ENCODE results near the gene FBXO38. TPM values are rescaled to one million over a fixed set of nuclear protein-coding genes. Genes with fewer than 3 reads are reported as not detected.

Gene FBXO38
- total RNA-seq, 1 donor from 2014 or later: 60.0 TPM

- Histone ChIP-seq H3K9me3 (ENCODE audit: control insufficient read depth in 3 of 3, low read length in 3 of 3) (no peaks in the 10 kb centered on the region), H3K27ac (ENCODE audit: low read depth, low read length) (peak overlapping the region; percentile 85), H3K9ac (ENCODE audit: low read depth in 1 of 3, low read length in 3 of 3) (peak overlapping the region in 1 of 3 donors; percentile 35), H3K27me3 (ENCODE audit: control insufficient read depth in 3 of 3, insufficient read depth in 3 of 3, low read length in 3 of 3) (no peaks in the 10 kb centered on the region), H3K36me3 (ENCODE audit: control insufficient read depth in 3 of 3, insufficient read depth in 3 of 3, low read length in 3 of 3) (peaks cover 0 to 44% (median 35%) of the 10 kb centered on the region in 3 donors), H3K4me3 (ENCODE audit: low read length in 3 of 3) (no peak overlapping the region), H3K4me1 (ENCODE audit: control insufficient read depth in 3 of 3, insufficient read depth in 3 of 3, low read length in 3 of 3) (peaks cover 0 to 3% (median 0%) of the 10 kb centered on the region in 3 donors)
These were observed 33.2 kb downstream of the FBXO38 start for GRCh38 chr5:148416921-148417320.

DNA sequence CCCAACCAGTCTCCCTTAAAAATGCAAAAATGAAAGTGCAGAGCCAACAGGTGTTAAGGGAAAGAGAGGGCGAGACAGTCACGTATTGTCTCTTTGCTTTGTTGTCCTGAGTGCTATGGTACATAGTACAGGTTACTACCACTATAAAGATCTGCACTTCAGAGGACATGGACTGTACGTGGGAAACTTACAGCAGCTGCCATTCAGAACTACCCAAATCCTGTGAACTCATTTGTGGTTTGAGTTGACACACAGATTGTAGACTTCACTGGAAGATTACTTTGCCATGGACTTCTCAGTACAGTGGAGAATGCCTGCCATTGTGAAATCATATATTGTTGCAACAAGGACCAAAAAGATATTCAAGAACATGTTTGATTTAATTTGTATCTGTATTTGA is 34.8 kb downstream of the FBXO38 start:
- no peaks in the 10 kb centered on the region for H3K27me3 ChIP-seq (ENCODE audit: control insufficient read depth in 3 of 3, insufficient read depth in 3 of 3, low read length in 3 of 3)
- no peaks in the 10 kb centered on the region for H3K9me3 ChIP-seq (ENCODE audit: control insufficient read depth in 3 of 3, low read length in 3 of 3)
- no peak overlapping the region for H3K4me3 ChIP-seq (ENCODE audit: low read length in 3 of 3)
- no peak overlapping the region for H3K9ac ChIP-seq (ENCODE audit: low read depth in 1 of 3, low read length in 3 of 3)
- peaks cover 0 to 3% (median 0%) of the 10 kb centered on the region in 3 donors for H3K4me1 ChIP-seq (ENCODE audit: control insufficient read depth in 3 of 3, insufficient read depth in 3 of 3, low read length in 3 of 3)
- H3K27ac ChIP-seq (ENCODE audit: low read depth, low read length): no peak overlapping the region
- peaks cover 0 to 38% (median 28%) of the 10 kb centered on the region in 3 donors for H3K36me3 ChIP-seq (ENCODE audit: control insufficient read depth in 3 of 3, insufficient read depth in 3 of 3, low read length in 3 of 3)

DNA sequence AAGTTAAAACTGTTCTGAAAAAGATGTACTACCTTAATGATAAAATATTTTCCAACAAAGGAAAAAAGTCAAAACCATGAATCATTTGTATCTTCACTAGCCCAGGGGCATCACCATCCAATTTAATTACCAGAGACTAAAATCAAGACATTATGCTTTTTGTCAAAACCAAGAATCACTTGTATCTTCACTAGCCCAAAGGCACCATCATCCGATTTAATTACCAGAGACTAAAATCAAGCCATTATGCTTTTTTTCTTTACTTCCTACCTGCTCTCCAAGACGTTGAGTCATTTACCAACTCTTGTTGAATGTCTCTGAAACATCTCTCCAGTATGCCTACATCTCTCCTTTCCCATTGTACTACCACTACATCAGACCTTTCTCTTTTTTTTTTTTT is 37.9 kb downstream of the FBXO38 start:
- peaks cover 0 to 3% (median 0%) of the 10 kb centered on the region in 3 donors for H3K4me1 ChIP-seq (ENCODE audit: control insufficient read depth in 3 of 3, insufficient read depth in 3 of 3, low read length in 3 of 3)
- H3K9me3 ChIP-seq (ENCODE audit: control insufficient read depth in 3 of 3, low read length in 3 of 3): no peaks in the 10 kb centered on the region
- H3K27me3 ChIP-seq (ENCODE audit: control insufficient read depth in 3 of 3, insufficient read depth in 3 of 3, low read length in 3 of 3): no peaks in the 10 kb centered on the region
- no peak overlapping the region for H3K27ac ChIP-seq (ENCODE audit: low read depth, low read length)
- H3K9ac ChIP-seq (ENCODE audit: low read depth in 1 of 3, low read length in 3 of 3): no peak overlapping the region
- H3K4me3 ChIP-seq (ENCODE audit: low read length in 3 of 3): no peak overlapping the region
- H3K36me3 ChIP-seq (ENCODE audit: control insufficient read depth in 3 of 3, insufficient read depth in 3 of 3, low read length in 3 of 3): peaks cover 16 to 65% (median 54%) of the 10 kb centered on the region in 3 donors

DNA sequence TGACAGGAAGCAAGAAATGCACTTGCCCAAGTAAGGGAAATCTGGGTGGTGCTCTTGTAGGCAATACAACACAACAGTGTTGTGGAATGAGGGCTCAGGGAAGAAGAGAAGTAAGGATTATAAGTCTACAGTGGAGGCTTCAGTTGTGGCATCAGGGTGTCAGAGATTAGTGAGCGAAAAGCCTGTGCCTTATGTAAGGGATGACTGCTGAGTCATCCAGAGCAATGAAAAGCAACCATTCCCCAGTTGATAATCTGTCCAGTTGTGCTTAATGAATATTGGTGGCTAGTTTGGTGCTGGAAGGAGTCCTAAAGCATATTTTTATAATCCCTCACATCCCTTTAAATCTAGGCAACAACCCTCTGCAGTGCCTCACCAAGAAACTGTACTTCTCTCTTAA is 42.0 kb downstream of the FBXO38 start:
- H3K27ac ChIP-seq (ENCODE audit: low read depth, low read length): no peak overlapping the region
- H3K36me3 ChIP-seq (ENCODE audit: control insufficient read depth in 3 of 3, insufficient read depth in 3 of 3, low read length in 3 of 3): peaks cover 23 to 53% (median 50%) of the 10 kb centered on the region in 3 donors
- H3K4me3 ChIP-seq (ENCODE audit: low read length in 3 of 3): no peak overlapping the region
- no peak overlapping the region for H3K9ac ChIP-seq (ENCODE audit: low read depth in 1 of 3, low read length in 3 of 3)
- no peaks in the 10 kb centered on the region for H3K9me3 ChIP-seq (ENCODE audit: control insufficient read depth in 3 of 3, low read length in 3 of 3)
- H3K27me3 ChIP-seq (ENCODE audit: control insufficient read depth in 3 of 3, insufficient read depth in 3 of 3, low read length in 3 of 3): no peaks in the 10 kb centered on the region
- H3K4me1 ChIP-seq (ENCODE audit: control insufficient read depth in 3 of 3, insufficient read depth in 3 of 3, low read length in 3 of 3): no peaks in the 10 kb centered on the region

DNA sequence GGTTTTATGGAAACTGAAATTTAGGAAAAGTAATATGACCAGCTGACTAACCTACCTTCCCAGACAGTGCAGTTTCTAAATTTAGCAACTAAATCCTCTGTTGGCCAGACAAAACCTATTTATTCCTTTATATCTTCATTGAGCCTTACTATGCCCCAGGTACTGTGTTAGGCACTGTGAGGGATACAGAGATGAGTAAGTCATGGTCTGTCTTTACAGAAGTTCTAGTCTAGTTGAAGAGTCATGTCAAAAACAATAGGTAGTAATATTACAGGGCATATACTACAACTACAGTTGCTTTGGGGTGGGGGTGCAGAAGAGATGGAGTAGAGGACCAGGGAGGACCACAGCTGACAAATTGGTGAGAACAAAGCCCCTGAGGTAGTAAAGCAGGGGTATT is 42.8 kb downstream of the FBXO38 start:
- Histone ChIP-seq H3K9me3 (ENCODE audit: control insufficient read depth in 3 of 3, low read length in 3 of 3) (no peaks in the 10 kb centered on the region), H3K27ac (ENCODE audit: low read depth, low read length) (no peak overlapping the region), H3K4me1 (ENCODE audit: control insufficient read depth in 3 of 3, insufficient read depth in 3 of 3, low read length in 3 of 3) (no peaks in the 10 kb centered on the region), H3K36me3 (ENCODE audit: control insufficient read depth in 3 of 3, insufficient read depth in 3 of 3, low read length in 3 of 3) (peaks cover 23 to 53% (median 53%) of the 10 kb centered on the region in 3 donors), H3K4me3 (ENCODE audit: low read length in 3 of 3) (no peak overlapping the region), H3K9ac (ENCODE audit: low read depth in 1 of 3, low read length in 3 of 3) (no peak overlapping the region), H3K27me3 (ENCODE audit: control insufficient read depth in 3 of 3, insufficient read depth in 3 of 3, low read length in 3 of 3) (no peaks in the 10 kb centered on the region)

- no peaks in the 10 kb centered on the region for H3K27me3 ChIP-seq (ENCODE audit: control insufficient read depth in 3 of 3, insufficient read depth in 3 of 3, low read length in 3 of 3)
- H3K4me3 ChIP-seq (ENCODE audit: low read length in 3 of 3): no peak overlapping the region
- H3K36me3 ChIP-seq (ENCODE audit: control insufficient read depth in 3 of 3, insufficient read depth in 3 of 3, low read length in 3 of 3): peaks cover 23 to 53% (median 50%) of the 10 kb centered on the region in 3 donors
- no peak overlapping the region for H3K9ac ChIP-seq (ENCODE audit: low read depth in 1 of 3, low read length in 3 of 3)
- H3K9me3 ChIP-seq (ENCODE audit: control insufficient read depth in 3 of 3, low read length in 3 of 3): no peaks in the 10 kb centered on the region
- H3K27ac ChIP-seq (ENCODE audit: low read depth, low read length): no peak overlapping the region
- H3K4me1 ChIP-seq (ENCODE audit: control insufficient read depth in 3 of 3, insufficient read depth in 3 of 3, low read length in 3 of 3): no peaks in the 10 kb centered on the region
These were observed 43.7 kb downstream of the FBXO38 start for GRCh38 chr5:148427370-148428042.

GRCh38 chr5:148428848-148429247 is 45.1 kb downstream of the FBXO38 start:
- no peaks in the 10 kb centered on the region for H3K9me3 ChIP-seq (ENCODE audit: control insufficient read depth in 3 of 3, low read length in 3 of 3)
- H3K27me3 ChIP-seq (ENCODE audit: control insufficient read depth in 3 of 3, insufficient read depth in 3 of 3, low read length in 3 of 3): no peaks in the 10 kb centered on the region
- no peak overlapping the region for H3K9ac ChIP-seq (ENCODE audit: low read depth in 1 of 3, low read length in 3 of 3)
- H3K36me3 ChIP-seq (ENCODE audit: control insufficient read depth in 3 of 3, insufficient read depth in 3 of 3, low read length in 3 of 3): peaks cover 22 to 61% (median 55%) of the 10 kb centered on the region in 3 donors
- no peak overlapping the region for H3K4me3 ChIP-seq (ENCODE audit: low read length in 3 of 3)
- H3K27ac ChIP-seq (ENCODE audit: low read depth, low read length): no peak overlapping the region
- H3K4me1 ChIP-seq (ENCODE audit: control insufficient read depth in 3 of 3, insufficient read depth in 3 of 3, low read length in 3 of 3): no peaks in the 10 kb centered on the region

DNA sequence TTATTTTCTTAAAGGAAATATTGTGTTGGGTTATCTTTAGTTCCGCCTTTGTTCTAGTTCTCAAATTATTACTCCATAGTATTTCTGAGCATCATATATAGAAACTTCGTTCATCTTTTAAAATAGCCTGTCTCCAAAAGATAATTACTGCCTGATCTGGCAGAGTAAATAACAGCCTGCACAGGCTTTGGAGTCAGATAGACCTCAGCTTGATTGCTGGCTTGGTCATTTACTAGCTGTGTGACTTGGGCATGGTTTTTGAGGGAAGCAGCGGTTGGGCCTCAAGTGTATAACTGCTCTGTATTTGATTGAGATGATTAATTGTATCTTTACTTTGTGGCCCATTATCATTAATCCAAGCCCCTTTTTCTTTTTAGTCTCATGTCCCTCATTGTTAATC is 50.1 kb downstream of the FBXO38 start:
- no peak overlapping the region for H3K9ac ChIP-seq (ENCODE audit: low read depth in 1 of 3, low read length in 3 of 3)
- H3K9me3 ChIP-seq (ENCODE audit: control insufficient read depth in 3 of 3, low read length in 3 of 3): no peaks in the 10 kb centered on the region
- H3K27me3 ChIP-seq (ENCODE audit: control insufficient read depth in 3 of 3, insufficient read depth in 3 of 3, low read length in 3 of 3): no peaks in the 10 kb centered on the region
- H3K4me3 ChIP-seq (ENCODE audit: low read length in 3 of 3): no peak overlapping the region
- no peaks in the 10 kb centered on the region for H3K4me1 ChIP-seq (ENCODE audit: control insufficient read depth in 3 of 3, insufficient read depth in 3 of 3, low read length in 3 of 3)
- peaks cover 0 to 39% (median 26%) of the 10 kb centered on the region in 3 donors for H3K36me3 ChIP-seq (ENCODE audit: control insufficient read depth in 3 of 3, insufficient read depth in 3 of 3, low read length in 3 of 3)
- H3K27ac ChIP-seq (ENCODE audit: low read depth, low read length): no peak overlapping the region

- Histone ChIP-seq H3K4me3 (ENCODE audit: low read length in 3 of 3) (no peak overlapping the region), H3K4me1 (ENCODE audit: control insufficient read depth in 3 of 3, insufficient read depth in 3 of 3, low read length in 3 of 3) (no peaks in the 10 kb centered on the region), H3K9ac (ENCODE audit: low read depth in 1 of 3, low read length in 3 of 3) (no peak overlapping the region), H3K36me3 (ENCODE audit: control insufficient read depth in 3 of 3, insufficient read depth in 3 of 3, low read length in 3 of 3) (peaks cover 8 to 51% (median 34%) of the 10 kb centered on the region in 3 donors), H3K9me3 (ENCODE audit: control insufficient read depth in 3 of 3, low read length in 3 of 3) (no peaks in the 10 kb centered on the region), H3K27ac (ENCODE audit: low read depth, low read length) (no peak overlapping the region), H3K27me3 (ENCODE audit: control insufficient read depth in 3 of 3, insufficient read depth in 3 of 3, low read length in 3 of 3) (no peaks in the 10 kb centered on the region)
These were observed 52.3 kb downstream of the FBXO38 start for GRCh38 chr5:148436029-148436428.

DNA sequence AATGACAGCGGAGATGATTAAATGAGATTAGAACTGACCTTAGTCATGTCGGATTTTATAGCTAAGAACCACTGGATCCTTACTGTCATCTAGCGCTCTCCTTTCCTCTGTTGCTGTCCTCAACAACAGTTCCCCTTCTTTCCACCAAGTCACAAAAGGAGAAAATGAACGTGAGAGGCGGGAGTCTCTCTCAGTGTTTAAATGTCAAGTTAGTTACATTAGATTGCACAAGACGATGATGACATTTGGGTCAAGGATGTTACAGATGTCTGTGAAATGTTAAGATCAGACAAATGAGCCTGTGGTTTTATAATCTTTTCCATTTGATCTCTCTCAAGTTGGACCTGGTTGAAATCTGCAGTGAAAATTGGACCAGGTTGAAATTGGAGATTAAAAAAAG is 53.5 kb downstream of the FBXO38 start:
- H3K9ac ChIP-seq (ENCODE audit: low read depth in 1 of 3, low read length in 3 of 3): no peak overlapping the region
- H3K36me3 ChIP-seq (ENCODE audit: control insufficient read depth in 3 of 3, insufficient read depth in 3 of 3, low read length in 3 of 3): peaks cover 11 to 59% (median 42%) of the 10 kb centered on the region in 3 donors
- H3K27me3 ChIP-seq (ENCODE audit: control insufficient read depth in 3 of 3, insufficient read depth in 3 of 3, low read length in 3 of 3): no peaks in the 10 kb centered on the region
- H3K27ac ChIP-seq (ENCODE audit: low read depth, low read length): no peak overlapping the region
- H3K9me3 ChIP-seq (ENCODE audit: control insufficient read depth in 3 of 3, low read length in 3 of 3): no peaks in the 10 kb centered on the region
- no peak overlapping the region for H3K4me3 ChIP-seq (ENCODE audit: low read length in 3 of 3)
- no peaks in the 10 kb centered on the region for H3K4me1 ChIP-seq (ENCODE audit: control insufficient read depth in 3 of 3, insufficient read depth in 3 of 3, low read length in 3 of 3)
